ENCODE results near the gene SOWAHA. TPM values are rescaled to one million over a fixed set of nuclear protein-coding genes. Genes with fewer than 3 reads are reported as not detected.

Gene SOWAHA
- total RNA-seq, 1 experiment from 2014 or later: 3.7 TPM

DNA sequence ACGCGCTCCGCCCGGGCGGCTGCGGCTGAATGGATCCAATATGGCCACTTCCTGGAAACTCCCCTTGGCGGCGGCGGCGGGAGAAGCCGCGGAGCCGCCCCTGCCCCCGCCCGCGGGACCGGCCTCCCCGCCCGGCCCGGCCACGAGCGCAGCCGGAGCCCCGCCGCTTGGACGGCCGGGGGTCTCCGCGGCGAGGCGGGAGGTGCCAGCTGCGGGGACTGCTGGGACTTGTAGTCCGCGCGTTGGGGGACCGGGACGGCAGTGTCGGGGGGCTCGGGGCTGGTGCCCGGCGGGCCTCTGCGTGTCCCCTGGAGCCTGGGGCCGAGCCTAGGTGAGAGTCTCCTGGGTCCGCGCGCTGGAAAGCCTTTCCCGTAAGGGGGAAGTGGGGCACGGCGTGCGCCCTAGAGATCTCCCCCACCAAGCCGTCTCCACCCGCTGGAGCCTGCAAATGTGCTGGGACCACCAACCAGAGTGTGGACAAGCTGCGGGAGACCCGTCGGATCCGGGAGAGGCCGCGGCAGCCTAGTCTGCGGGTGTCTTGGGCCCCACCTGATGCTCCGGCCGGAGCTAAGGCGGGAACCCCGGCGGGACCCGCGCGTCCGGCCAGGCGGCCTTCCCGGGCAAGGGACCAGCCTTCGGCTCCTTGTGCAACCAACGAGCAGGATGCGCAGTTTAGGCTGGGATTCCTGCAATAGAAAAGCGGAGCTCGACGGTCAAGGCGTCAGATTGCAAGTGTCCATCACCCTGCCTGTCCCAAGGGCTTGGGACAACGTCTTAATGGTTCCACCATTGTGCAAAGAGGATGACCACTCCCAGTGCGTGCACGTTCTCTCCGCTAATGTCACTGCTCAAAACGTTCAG lies 35.7 kb upstream of the SOWAHA start, which contains the start of gene SEPTIN8:
Gene SEPTIN8, minus strand, starts transcription at position 31 of the 861 bp plus-strand sequence. CDS start 102 bp downstream, outside the sequence.
- H3K27ac Mint-ChIP-seq (ENCODE audit: unreplicated experiment): peak within 1 kb of the TSS; percentile 46
- H3K36me3 Mint-ChIP-seq (ENCODE audit: insufficient read depth, unreplicated experiment): peaks cover 5% of the 10 kb centered on the region
- no peaks in the 10 kb centered on the region for H3K36me3 ChIP-seq (ENCODE audit: control insufficient read depth, insufficient read depth, low read length)
- no TSS peak for BruUV-seq (replicated peaks)
- peaks cover 26% of the 10 kb centered on the region for H3K4me1 Mint-ChIP-seq (ENCODE audit: low read depth, unreplicated experiment)
- H3K4me1 ChIP-seq: peaks cover 25% of the 10 kb centered on the region
- H3K27me3 Mint-ChIP-seq (ENCODE audit: insufficient read depth, unreplicated experiment): peaks cover 5% of the 10 kb centered on the region
- H3K9me3 ChIP-seq: no peaks in the 10 kb centered on the region
- TF ChIP-seq, protein P1, sequence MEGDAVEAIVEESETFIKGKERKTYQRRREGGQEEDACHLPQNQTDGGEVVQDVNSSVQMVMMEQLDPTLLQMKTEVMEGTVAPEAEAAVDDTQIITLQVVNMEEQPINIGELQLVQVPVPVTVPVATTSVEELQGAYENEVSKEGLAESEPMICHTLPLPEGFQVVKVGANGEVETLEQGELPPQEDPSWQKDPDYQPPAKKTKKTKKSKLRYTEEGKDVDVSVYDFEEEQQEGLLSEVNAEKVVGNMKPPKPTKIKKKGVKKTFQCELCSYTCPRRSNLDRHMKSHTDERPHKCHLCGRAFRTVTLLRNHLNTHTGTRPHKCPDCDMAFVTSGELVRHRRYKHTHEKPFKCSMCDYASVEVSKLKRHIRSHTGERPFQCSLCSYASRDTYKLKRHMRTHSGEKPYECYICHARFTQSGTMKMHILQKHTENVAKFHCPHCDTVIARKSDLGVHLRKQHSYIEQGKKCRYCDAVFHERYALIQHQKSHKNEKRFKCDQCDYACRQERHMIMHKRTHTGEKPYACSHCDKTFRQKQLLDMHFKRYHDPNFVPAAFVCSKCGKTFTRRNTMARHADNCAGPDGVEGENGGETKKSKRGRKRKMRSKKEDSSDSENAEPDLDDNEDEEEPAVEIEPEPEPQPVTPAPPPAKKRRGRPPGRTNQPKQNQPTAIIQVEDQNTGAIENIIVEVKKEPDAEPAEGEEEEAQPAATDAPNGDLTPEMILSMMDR (IDR thresholded peaks at IDR 0.05; ENCODE audit: insufficient read depth in 1 of 2, low read depth in 1 of 2, low read length in 1 of 2, severe bottlenecking in 1 of 2, unreplicated experiment in 1 of 2): no peak
- ChIA-PET POLR2A (interaction anchor here (0.6 kb wide), 2 partner anchors 18 to 22 kb away, joined by 4 to 5 read pairs; no protein-coding TSS in a partner anchor), CTCF (interaction anchor here (0.8 to 2.7 kb wide), 4 partner anchors 22 to 43 kb away, joined by 3 to 13 read pairs (median 7); no protein-coding TSS in a partner anchor)
- H3K9me3 Mint-ChIP-seq (ENCODE audit: unreplicated experiment): no peaks in the 10 kb centered on the region
- peak within 1 kb of the TSS; percentile 87 for H3K4me3 ChIP-seq (ENCODE audit: low read depth, low read length)
- H3K4me3 Mint-ChIP-seq (ENCODE audit: unreplicated experiment): peak within 1 kb of the TSS; percentile 73
- H3K27me3 ChIP-seq (replicated peaks; ENCODE audit: control insufficient read depth, insufficient read depth, low read length): no peaks in the 10 kb centered on the region
- intact Hi-C loops (cut with micrococcal nuclease; ENCODE audit: unreplicated experiment): loop anchor here (2.0 kb wide), 2 partner anchors 29 to 43 kb away; no protein-coding TSS in a partner anchor
- peak in 1 of 2 experiments; percentile 69 for DNase-seq

DNA sequence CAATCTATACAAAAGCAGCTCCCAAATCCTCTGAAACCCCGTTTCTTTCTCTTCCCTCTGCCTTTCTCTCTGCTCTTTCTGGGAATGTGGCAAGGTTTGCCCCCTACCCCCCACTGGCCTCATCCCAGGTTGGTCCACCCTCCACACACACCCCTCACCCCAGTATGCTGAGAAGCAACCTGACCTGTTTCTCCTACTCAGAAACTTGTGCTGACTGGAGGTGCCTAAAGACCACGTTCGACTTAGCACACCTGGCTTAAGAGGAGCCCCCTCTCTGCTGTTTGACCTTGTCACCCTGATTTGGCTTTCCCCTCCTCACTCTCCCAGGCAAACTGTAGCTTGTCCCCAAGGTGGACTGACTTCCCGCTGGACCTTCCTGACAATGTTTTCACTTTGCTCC lies 35.0 kb upstream of the SOWAHA start:
- peak overlapping the region; percentile 87 for H3K4me3 ChIP-seq (ENCODE audit: low read depth, low read length)
- ChIA-PET POLR2A (no interaction called here), CTCF (interaction anchor here (0.8 to 2.5 kb wide), 3 partner anchors 23 to 42 kb away, joined by 3 to 13 read pairs (median 5); no protein-coding TSS in a partner anchor)
- TF ChIP-seq, protein P1 (IDR thresholded peaks at IDR 0.05; ENCODE audit: insufficient read depth in 1 of 2, low read depth in 1 of 2, low read length in 1 of 2, severe bottlenecking in 1 of 2, unreplicated experiment in 1 of 2): no peak
- H3K36me3 ChIP-seq (ENCODE audit: control insufficient read depth, insufficient read depth, low read length): no peaks in the 10 kb centered on the region
- no TSS peak for BruUV-seq (replicated peaks)
- intact Hi-C loops (cut with micrococcal nuclease; ENCODE audit: unreplicated experiment): no loop called here
- no peaks in the 10 kb centered on the region for H3K27me3 ChIP-seq (replicated peaks; ENCODE audit: control insufficient read depth, insufficient read depth, low read length)
- no peak for DNase-seq
- peaks cover 5% of the 10 kb centered on the region for H3K27me3 Mint-ChIP-seq (ENCODE audit: insufficient read depth, unreplicated experiment)
- H3K9me3 ChIP-seq: no peaks in the 10 kb centered on the region
- peak overlapping the region; percentile 73 for H3K4me3 Mint-ChIP-seq (ENCODE audit: unreplicated experiment)
- peak overlapping the region; percentile 42 for H3K27ac Mint-ChIP-seq (ENCODE audit: unreplicated experiment)
- H3K36me3 Mint-ChIP-seq (ENCODE audit: insufficient read depth, unreplicated experiment): peaks cover 5% of the 10 kb centered on the region
- no peaks in the 10 kb centered on the region for H3K9me3 Mint-ChIP-seq (ENCODE audit: unreplicated experiment)
- H3K4me1 Mint-ChIP-seq (ENCODE audit: low read depth, unreplicated experiment): peaks cover 26% of the 10 kb centered on the region
- peaks cover 21% of the 10 kb centered on the region for H3K4me1 ChIP-seq

DNA sequence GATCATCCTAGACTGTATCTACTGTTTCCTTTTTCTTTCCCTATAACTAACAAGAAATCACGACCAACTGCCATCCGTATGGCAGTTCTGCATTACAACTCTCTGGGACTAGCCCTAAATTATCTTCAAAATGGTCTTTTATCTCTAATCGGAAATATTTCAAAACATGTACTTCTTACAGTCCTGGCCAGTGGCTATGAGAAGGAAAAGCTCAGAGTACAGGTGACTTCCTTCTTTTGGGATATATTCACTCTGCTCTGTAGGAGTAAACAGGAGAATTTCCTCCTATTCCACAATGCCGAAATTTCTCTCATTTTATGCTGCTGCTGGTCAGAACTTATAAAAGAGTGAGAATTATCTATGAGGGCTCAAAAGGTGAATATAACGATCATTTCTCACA lies 34.2 kb upstream of the SOWAHA start:
- H3K36me3 Mint-ChIP-seq (ENCODE audit: insufficient read depth, unreplicated experiment): peaks cover 5% of the 10 kb centered on the region
- H3K4me1 Mint-ChIP-seq (ENCODE audit: low read depth, unreplicated experiment): peaks cover 23% of the 10 kb centered on the region
- no peaks in the 10 kb centered on the region for H3K36me3 ChIP-seq (ENCODE audit: control insufficient read depth, insufficient read depth, low read length)
- no peaks in the 10 kb centered on the region for H3K9me3 ChIP-seq
- DNase-seq: no peak
- no peak overlapping the region for H3K4me3 ChIP-seq (ENCODE audit: low read depth, low read length)
- H3K4me3 Mint-ChIP-seq (ENCODE audit: unreplicated experiment): peak overlapping the region; percentile 73
- CTCF ChIA-PET: interaction anchor here (1.4 kb wide), 1 partner anchor 24 kb away, joined by 5 read pairs; no protein-coding TSS in a partner anchor
- no TSS peak for BruUV-seq (replicated peaks)
- TF ChIP-seq, protein P1 (IDR thresholded peaks at IDR 0.05; ENCODE audit: insufficient read depth in 1 of 2, low read depth in 1 of 2, low read length in 1 of 2, severe bottlenecking in 1 of 2, unreplicated experiment in 1 of 2): no peak
- peaks cover 21% of the 10 kb centered on the region for H3K4me1 ChIP-seq
- intact Hi-C loops (cut with micrococcal nuclease; ENCODE audit: unreplicated experiment): no loop called here
- no peaks in the 10 kb centered on the region for H3K9me3 Mint-ChIP-seq (ENCODE audit: unreplicated experiment)
- H3K27ac Mint-ChIP-seq (ENCODE audit: unreplicated experiment): no peak overlapping the region
- POLR2A ChIA-PET: no interaction called here
- peaks cover 5% of the 10 kb centered on the region for H3K27me3 Mint-ChIP-seq (ENCODE audit: insufficient read depth, unreplicated experiment)
- no peaks in the 10 kb centered on the region for H3K27me3 ChIP-seq (replicated peaks; ENCODE audit: control insufficient read depth, insufficient read depth, low read length)

Measured in Caco-2 (cell line).